ENCODE results near the gene EIF2B5.
"Not testable (repeated sequence)": the region's sequence is repeated elsewhere in the genome, so short reads cannot be mapped to it uniquely, and the experiment has no call there.

Gene EIF2B5

DNA sequence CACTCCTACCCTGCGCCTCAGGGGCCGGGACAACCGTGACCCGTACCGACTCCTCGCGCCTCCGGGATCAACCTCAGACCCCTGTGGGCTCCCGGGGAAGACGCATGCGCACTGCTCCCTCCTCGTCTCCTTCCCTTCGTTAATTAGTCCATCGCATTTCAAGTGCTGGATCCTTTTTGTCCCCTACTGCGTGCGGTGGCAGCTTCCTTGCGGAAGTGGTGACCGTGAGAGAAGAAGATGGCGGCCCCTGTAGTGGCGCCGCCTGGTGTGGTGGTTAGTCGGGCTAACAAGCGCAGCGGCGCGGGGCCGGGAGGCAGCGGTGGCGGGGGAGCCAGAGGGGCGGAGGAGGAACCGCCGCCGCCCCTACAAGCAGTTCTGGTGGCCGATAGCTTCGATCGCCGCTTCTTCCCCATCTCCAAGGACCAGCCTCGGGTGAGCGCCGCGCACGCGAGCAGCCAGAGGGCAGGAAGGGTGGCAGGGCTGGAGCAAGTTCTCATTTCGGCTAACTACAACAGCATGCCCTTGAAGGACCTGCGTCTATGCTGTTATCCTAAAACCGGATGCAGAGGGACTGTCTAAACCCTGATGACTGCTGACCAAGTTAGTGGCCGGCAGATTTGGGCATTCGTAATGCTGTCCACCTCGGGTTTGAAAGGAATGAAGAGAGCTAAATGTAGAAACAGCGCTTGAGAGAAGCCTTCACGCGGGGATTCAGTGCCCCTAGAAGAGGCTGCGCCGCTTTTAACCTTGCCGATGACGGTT lies at the start of gene EIF2B5:
Gene EIF2B5, plus strand, starts transcription at position 210 of the 762 bp plus-strand sequence. Its CDS starts 28 bp downstream, at position 238.
- DNase-seq (ENCODE audit: low read depth): peak; percentile 95

DNA sequence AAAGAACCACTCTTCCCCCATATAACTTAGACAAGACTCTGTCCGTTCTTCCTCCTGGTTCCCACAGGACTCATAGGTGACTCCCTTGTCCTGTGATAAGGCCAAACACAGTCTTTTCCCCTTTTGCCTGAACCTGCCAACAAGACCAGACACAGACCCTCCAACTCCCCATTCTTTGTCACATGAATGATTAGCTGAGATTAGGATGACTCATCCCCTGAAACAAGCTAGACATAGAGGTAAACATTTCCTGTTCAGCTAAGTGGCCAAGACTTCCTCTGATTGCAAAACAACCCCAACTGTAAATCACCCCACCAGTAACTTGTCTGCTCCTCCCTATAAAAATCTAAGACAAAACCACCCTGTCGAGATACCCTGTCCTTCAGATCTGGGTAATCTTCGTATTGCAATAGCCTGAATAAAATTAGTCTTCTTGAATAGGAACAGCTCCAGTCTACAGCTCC lies 49.7 kb upstream of the EIF2B5 start:
- peak; percentile 15 for DNase-seq (ENCODE audit: low read depth)

DNA sequence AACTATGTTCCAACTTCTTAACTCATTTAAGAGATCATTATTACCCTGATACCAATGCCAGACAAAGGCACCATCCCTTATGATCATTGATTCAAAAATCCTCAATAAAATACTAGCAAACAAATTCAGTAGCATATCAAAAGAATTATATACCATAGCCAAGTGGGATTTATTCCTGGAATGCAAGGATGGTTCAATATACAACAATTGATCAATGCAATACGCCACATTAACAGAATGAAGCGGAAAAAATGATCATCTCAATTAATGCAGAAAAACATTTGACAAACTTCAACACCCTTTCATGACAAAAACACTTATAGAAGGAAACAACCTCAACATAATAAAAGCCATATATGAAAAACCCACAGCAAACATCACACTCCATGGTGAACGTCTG lies 43.0 kb upstream of the EIF2B5 start:
- no peak for DNase-seq (ENCODE audit: low read depth)

DNA sequence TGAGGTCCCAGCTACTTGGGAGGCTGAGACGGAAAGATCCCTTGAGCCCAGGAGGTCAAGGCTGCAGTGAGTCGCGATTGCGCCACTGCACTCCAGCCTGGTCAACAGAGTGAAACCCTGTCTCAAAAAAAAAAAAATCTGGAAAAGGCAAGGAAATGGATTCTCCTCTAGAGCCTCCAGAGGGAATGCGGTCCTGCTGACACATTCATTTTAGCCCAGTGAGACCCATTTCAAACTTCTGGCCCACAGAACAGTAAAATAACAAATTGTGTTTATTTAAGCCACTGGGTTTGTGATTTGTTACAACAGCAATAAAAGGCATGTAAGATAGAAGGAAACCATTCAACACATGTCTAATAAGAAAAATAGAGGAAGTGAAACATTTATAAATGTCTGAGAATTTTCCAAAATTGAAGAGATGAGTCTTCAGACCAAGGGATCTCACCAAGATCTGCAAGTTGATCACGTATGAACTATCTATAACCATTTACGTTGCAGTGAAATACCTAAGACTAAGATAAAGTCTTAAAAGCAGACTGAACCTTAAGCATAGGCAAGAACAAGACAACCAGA lies 38.3 kb upstream of the EIF2B5 start, which contains the start of gene HTR3E:
Gene HTR3E, plus strand, starts transcription at position 254 of the 573 bp plus-strand sequence. CDS start 466 bp downstream, outside the sequence.
- no peak for DNase-seq (ENCODE audit: low read depth)

DNA sequence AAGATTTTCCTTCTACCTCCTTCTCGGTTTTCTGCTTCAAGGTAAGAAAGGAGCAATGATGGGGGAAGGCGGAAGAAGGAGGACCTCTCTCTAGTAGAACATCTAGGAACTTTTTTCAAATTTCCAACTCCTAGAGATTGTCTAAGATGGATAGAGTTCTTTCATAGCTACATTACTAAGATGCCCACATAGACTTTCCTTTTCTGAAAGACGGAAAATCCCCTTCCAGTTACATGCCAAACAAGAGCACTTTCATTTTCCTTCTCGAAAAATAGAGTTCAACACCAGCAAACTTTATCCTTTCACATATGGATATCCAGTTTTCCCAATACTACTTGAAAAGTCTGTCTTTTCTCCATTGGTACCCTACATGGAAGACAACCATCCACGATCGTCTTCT lies 37.6 kb upstream of the EIF2B5 start:
- no peak for DNase-seq (ENCODE audit: low read depth)

DNA sequence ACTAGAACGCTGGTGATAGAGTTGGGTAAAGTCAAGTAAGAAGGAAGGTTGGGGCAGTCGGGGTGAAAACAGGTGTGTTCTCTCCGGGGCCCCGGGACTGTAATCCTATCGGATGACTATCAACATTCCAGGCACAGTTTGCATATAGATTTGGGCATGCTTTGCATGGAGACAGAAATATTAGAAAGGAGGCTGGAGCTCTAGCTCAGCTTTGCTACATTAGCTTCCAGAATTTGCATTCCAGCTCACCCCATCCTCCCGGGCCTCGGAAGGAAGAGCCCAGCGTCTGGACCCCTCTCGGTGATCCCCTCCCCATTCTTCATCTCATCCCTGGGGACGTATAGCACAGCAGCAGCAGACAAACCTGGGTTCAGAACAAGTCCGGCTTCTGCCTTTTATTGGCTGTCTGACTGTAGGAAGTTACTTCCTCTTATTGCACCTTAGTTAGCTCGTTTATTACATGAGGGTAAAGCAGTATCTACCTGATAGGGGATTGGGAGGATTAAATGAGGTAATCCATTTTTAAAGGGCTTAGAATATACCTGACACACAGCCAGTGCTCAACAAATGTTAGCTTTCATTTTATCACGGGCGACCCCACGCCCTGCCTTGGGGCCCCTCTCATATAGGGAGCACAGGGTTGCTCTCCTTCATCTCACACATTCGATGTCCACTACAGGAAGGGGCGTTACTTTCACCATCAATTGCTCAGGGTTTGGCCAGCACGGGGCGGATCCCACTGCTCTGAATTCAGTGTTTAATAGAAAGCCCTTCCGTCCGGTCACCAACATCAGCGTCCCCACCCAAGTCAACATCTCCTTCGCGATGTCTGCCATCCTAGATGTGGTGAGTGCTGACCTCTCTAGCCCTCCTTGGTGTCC lies 35.1 kb upstream of the EIF2B5 start:
- no peak for DNase-seq (ENCODE audit: low read depth)

DNA sequence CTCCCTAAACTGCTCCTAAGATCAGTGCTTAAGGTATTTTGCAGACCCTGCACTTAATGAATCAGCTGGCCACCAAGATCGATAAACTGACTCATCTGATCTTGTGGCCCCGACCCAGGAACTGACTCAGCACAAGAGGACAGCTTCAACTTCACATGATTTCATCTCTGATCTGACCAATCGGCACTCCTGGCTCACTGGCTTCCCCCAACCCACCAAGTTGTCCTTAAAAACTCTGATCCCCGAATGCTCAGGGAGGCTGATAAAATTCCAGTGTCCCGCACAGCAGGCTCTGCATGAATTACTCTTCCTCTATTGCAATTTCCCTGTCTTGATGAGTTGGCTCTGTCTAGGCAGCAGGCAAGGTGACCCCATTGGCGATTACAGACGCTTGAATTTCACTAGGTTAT lies 24.8 kb upstream of the EIF2B5 start:
- DNase-seq (ENCODE audit: low read depth): peak; percentile 49

DNA sequence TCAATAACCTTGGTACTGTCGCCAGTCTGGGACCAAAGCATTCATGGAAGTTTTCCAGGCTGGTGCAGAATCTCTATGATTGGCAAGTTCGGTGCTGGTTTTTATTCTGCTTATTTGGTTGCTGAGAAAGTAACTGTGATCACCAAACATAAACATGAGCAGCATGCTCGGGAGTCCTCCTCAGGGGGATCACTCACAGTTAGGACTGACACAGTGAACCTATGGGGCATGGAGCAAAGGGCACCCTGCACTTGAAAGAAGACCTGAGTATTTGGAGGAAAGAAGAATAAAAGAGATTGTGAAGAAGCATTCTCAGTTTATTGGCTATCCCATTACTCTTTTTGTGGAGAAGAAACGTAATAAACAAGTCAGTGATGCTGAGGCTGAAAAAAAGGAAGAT lies 19.1 kb upstream of the EIF2B5 start:
- DNase-seq (ENCODE audit: low read depth): no peak

DNA sequence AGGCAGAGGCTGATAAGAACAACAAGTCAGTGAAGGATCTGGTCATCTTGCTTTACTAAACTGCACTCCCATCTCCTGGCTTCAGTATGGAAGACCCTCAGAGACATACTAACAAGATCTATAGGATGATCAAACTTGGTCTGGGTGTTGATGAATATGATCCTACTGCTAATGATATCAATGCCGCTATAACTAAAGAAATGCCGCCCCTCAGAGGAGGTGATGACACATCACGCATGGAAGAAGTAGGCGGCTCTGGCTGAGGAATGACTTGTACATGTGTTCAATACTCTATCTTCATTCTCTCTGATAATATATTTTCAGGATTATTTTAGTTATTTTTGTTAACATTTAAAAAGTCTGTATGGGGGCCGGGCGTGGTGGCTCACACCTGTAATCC lies 17.5 kb upstream of the EIF2B5 start:
- DNase-seq (ENCODE audit: low read depth): no peak

DNA sequence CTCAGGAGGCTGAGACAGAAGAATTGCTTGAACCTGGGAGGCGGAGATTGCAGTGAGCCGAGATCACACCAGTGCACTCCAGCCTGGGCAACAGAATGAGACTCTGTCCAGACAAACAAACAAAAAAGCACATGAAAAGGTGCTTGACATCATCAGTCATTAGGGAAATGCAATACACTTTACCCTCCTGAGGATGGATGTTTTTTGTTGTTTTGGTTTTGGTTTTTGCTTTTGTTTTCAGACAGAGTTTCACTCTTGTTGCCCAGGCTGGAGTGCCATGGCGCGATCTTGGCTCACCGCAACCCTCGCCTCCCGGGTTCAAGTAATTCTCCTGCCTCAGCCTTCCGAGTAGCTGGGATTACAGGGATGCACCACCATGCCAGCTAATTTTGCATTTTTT lies 14.1 kb upstream of the EIF2B5 start:
- not testable (repeated sequence) for DNase-seq (ENCODE audit: low read depth)

DNA sequence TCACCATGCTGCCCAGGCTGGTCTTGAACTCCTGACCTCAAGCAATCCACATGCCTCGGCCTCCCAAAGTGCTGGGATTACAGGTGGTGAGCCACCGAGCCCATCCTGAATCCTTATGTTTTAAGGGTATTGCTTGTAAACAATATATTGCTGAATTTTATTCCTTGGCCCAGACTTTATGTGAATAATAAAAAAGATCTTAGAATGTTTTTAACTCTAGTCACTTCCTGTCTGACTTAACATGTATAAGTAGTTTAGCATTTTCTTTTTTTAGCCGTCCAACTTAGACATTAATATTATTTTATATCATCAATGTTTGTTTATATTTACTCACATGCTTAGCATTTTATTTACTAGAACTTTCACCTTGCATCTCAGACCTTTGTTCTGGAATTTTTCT lies 9.2 kb upstream of the EIF2B5 start:
- peak; percentile 33 for DNase-seq (ENCODE audit: low read depth)

DNA sequence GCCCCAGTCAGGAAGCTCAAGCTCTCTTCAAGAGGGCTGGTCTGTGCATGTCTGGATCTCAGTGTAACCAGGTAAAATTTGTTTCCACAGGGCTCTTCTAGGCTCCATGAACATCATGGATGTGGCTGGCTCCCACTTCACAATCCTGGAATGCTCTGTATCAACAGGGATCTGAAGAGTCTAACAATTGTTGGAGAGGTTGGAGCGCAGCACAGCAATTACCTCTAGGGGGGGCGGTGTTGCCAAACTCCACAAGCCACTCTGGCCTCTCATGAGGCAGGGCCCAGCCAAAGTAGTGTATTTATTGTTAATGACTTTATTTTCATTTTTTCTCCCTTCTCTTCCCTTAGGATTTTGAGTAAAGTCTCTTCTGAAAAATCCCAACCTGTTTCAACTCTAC lies 6.1 kb upstream of the EIF2B5 start:
- DNase-seq (ENCODE audit: low read depth): peak; percentile 67

DNA sequence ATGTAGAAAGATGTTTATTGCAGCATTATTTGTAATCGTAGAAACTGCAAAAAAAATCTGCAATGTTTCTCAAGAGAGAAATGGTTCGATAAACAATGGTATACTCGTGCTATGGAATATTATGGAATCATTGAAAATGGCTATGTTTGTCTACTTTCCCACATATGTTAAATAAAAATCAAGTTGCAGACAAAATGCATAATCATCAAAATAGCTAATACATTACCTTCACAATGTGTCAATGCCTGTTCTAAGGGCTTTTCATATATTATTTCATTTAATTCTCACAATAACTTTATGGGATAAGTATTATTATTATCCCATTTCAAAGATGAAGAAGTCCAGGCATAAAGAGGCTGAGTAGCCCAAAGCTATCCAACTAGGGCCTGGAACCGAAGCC lies 2.2 kb upstream of the EIF2B5 start:
- no peak for DNase-seq (ENCODE audit: low read depth)

DNA sequence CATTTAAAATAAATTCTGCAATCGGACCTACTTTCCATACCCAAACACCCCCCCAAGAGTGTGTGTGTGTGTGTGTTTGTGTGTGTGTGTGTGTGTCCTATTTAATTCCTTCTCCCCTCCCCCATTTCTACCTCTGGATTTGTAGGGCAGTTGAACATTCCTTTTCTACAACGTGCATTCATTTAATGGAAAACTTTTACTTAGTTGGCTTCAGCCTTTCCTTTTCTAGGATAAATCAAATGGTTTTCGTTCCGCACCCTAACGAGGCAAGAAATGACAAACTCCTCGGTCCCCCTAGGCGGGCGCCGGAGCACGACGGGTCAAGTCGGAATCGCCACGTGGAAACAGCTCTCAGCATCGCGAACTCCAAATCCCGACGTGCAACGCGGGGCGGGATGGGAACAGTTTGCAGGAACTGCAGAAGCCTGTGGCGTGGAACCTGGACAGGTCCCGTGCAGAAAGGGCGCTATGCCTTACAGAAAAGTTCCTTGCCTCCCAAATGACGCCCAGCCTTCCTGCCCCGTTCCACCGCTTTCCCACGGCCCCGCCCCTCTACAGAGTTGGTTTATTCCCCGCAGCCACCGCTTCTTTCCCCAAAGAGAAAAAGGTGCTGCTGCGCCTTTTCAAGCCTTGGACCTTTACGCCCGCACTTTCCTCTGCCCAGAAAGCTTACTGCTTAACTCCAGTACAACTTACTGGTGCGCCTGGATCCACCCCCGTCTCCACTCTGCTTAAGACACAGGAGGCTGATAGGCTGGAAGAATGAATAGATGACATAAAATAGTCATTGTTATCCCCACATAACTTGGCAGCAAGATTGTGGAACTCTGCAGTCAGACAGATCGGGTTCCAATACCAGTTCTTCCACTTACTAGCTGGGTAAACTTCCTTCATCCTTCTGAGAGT lies 1.1 kb upstream of the EIF2B5 start:
- DNase-seq (ENCODE audit: low read depth): peak; percentile 87

DNA sequence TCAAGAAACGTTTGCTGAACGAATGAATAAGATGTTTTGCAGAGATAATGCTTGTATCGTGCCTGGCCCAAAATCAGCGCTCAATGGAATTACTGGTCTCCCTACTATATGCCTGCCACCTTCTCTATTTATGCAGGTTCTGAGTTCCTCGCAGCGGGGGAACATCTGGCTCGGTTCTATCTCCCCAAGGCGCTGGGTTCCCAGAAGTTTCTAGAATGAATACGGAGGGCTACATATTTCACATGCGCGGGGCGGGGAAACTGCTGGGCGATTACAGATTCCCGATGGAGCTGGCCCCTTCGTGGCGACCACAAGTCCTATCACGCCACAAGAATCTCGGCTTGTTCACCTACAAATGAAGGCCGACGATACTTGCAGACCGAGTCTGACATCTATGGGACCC lies 411 bp upstream of the EIF2B5 start:
- no peak for DNase-seq (ENCODE audit: low read depth)

DNA sequence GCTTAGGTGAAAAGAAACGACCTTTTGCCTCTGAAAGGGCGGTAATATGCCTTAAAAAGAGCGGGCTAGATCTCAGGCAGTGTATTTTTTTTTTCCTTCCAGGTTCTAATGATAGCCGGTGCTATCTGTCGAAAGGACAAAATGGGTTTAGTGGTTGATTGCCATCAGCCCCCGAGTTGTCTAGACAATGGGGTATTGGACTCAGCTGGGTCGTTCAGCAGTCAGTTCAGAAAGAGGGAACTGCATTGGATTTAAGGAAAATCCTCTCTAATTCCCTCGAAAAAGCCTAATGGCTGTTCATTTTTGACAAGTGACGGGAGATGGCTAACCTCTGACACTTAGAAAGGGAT lies 728 bp downstream of the EIF2B5 start:
- no peak for DNase-seq (ENCODE audit: low read depth)

DNA sequence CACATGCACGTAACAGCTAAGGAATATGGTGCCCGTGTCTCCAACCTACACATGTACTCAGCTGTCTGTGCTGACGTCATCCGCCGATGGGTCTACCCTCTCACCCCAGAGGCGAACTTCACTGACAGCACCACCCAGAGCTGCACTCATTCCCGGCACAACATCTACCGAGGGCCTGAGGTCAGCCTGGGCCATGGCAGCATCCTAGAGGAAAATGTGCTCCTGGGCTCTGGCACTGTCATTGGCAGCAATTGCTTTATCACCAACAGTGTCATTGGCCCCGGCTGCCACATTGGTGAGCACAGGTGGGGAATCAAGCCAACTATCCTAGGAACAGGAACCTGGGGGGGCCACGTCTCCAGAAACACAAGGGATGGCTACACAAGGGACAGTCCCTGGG lies 5.3 kb downstream of the EIF2B5 start:
- no peak for DNase-seq (ENCODE audit: low read depth)

DNA sequence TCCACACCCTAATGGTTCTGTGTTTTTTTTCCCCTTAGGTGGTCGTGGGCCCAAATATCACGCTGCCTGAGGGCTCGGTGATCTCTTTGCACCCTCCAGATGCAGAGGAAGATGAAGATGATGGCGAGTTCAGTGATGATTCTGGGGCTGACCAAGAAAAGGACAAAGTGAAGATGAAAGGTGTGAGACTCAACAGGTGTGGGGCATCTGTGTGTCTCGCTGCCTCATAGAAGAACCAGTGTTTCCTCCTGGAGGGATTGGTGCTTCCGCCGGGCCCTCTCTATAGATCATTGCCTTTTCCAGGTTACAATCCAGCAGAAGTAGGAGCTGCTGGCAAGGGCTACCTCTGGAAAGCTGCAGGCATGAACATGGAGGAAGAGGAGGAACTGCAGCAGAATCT lies 7.0 kb downstream of the EIF2B5 start:
- DNase-seq (ENCODE audit: low read depth): no peak

DNA sequence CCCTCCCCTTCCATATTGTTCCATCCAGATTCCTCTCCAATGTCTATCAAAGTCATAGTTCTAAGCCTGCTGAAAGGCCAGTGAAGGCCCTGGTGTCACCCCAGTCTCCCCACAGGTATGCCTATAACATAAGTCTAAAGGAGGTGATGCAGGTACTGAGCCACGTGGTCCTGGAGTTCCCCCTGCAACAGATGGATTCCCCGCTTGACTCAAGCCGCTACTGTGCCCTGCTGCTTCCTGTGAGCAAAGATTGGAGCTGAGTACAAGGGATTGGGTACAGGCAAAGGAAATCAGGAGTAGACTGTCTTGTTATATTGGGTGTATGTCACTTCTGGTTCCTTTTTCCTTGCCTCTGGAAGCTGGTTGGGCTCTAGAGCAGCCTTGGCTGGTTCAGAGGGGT lies 8.2 kb downstream of the EIF2B5 start:
- DNase-seq (ENCODE audit: low read depth): no peak

DNA sequence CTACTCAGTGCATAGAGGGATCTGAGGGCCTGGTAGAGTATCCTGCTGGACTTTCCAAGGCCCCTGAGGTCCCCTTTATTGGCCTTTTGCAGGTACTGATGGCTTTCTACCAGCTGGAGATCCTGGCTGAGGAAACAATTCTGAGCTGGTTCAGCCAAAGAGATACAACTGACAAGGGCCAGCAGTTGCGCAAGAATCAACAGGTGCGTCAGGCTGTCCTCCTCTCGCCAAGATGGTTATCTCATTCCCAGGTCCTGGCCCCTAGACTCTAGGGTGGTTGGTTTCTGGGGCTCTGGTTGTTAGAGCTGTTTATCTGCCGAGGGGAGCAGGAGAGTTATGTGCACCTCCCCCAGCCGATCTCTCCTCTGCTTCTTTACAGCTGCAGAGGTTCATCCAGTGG lies 9.3 kb downstream of the EIF2B5 start:
- no peak for DNase-seq (ENCODE audit: low read depth)

DNA sequence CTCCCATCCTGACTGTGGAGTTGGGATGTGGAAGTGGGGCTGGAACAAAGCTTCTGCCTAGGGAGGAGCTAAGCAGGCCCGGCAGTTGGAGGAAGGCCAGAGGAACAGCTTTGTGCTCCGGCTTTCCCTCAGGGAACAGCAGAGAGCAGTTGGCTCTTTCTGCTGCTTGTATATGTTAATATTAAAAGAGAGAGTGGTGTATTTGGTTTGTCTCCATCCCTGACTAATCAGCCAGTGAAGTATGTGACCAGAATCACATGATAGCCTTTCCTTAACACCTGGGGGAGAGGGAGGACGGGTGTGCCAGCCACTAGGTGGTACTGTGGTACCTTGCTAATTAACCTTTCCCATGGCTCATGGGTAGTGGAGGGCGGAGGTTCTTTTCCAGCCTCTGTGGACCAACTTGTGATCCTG lies 10.0 kb downstream of the EIF2B5 start:
- DNase-seq (ENCODE audit: low read depth): peak; percentile 57

Measured in EH (cell line).